ENCODE results near the gene NDRG3. TPM values are rescaled to one million over a fixed set of nuclear protein-coding genes. Genes with fewer than 3 reads are reported as not detected.

NDRG3 gene

Small RNAs within 50 kb of the gene (small RNA-seq; reads per million reads assigned to genes)
- not detected for gene RF00019
